ENCODE measurements around the gene KIF18B.

The KIF18B gene

DNA sequence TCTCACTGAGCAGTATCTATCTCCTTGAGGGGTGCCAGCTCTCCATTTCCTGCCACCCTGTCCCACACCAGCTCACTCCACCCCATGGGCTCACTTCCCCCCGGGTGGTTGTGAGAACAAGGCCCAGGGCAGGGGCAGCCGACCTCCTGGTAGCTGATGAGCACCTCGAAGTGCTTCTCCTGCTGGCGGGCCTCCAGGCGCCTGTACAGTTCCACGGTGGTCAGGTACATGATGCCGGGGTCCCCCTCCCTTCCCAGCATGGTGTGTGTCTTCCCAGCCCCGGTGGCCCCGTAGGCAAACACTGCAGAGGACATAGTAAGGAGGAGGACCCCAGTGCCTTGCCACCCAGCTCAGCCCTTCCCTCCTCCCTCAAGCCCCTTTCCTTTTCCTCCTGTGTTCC is 12.5 kb downstream of the KIF18B start:
- no peak for DNase-seq

DNA sequence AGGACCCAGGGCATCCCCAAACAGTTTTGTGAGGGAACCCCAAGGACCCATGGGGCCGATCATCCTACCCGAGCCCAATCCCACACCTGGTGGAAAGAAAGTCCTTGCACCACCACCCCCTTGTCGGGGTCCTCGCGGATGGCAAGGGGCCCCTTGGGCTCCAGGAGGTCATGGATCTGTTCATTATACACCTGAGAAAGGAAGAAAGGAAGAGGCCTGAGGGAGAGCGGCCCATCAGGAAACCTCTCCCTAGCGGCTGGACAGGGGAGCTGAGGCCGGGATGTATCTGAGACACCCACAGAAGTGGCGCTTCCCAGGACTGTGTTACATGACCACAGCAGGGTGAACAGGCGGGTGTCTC is 12.8 kb downstream of the KIF18B start:
- DNase-seq: no peak

- no peak for DNase-seq
Measured at GRCh38 chr17:44933824-44934744, 13.5 kb downstream of the KIF18B start.

DNA sequence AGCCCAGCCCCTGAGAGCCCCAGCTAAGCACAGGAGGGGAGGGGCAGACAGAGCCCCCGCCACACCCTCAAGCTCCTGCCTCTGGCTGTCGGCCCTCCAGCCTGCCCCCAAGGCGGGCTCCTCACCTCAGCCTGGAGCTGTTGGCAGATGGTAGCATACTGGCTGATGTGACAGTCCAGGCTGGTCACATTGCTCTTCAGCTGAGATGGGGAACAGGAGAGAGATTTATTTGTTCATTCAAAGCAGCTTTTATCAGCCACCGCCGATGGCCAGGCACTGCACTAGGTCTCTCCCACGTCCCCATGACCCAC is 14.8 kb downstream of the KIF18B start:
- DNase-seq: no peak

GRCh38 chr17:44932096-44932786 is 15.3 kb downstream of the KIF18B start:
- no peak for DNase-seq

DNA sequence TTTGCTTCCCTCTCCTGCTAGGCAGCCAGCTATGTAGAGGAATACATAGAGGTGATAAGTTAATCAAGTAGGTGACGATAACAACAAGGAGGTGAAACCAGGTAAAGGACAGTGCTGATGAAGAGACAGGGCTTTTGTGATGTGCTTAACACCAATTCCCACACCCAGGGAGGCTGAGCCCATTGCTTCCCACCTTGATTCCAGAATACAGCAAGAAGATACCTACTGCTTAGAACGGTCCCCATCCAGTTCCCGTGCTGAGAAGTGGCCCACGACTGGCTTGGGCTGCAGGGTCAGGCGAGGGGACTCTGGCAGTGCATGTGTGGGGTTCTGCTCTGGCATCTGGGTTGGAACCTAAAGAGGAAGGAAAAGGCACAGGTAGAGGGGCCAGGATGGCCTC is 16.2 kb downstream of the KIF18B start:
- no peak for DNase-seq

DNA sequence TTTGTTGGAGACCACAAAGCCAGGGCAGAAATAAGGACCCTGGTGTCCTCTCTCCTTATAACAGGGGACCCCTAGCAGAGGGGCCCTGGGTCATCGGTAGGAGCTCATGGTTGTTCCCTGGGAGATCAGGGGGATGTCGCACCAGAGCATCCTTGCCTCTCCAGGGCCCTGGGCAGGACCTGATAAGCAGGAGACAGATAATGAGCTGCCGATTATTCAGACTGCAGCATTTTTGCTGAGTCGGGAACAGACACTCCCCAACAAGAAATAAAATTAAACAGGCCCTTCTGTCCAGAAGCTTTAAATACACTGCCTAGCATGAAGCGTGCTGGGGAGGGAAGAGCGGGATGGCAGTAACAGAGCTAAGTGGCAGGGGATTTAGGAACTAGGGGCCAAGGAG is 16.9 kb downstream of the KIF18B start:
- DNase-seq: no peak

- no peak for DNase-seq
Measured at GRCh38 chr17:44928950-44929720, 18.4 kb downstream of the KIF18B start.

DNA sequence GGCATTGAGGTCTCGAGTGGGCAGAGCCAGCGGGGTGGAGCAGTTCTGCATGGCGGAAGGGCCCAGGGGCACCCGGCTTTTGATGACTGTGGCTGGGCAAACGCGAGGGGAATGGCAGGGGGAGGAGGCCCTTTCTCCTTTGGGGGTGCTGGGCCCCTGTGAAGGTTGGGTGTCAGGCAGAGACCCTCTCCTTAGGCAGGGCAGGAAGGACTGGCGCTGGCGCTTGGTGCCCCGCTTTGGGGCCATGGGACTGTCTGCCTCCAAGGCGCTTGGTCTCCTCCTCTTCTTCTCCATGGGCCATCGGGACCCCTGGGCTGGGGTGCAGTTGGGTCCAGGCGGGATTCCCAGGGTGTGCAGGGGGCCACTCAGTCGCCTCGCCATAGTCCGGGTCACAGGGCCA is 19.4 kb downstream of the KIF18B start:
- DNase-seq: no peak

- no peak for DNase-seq
Measured at GRCh38 chr17:44927696-44928095, 19.9 kb downstream of the KIF18B start.

- no peak for DNase-seq
Measured at GRCh38 chr17:44926821-44927525, 20.6 kb downstream of the KIF18B start.

DNA sequence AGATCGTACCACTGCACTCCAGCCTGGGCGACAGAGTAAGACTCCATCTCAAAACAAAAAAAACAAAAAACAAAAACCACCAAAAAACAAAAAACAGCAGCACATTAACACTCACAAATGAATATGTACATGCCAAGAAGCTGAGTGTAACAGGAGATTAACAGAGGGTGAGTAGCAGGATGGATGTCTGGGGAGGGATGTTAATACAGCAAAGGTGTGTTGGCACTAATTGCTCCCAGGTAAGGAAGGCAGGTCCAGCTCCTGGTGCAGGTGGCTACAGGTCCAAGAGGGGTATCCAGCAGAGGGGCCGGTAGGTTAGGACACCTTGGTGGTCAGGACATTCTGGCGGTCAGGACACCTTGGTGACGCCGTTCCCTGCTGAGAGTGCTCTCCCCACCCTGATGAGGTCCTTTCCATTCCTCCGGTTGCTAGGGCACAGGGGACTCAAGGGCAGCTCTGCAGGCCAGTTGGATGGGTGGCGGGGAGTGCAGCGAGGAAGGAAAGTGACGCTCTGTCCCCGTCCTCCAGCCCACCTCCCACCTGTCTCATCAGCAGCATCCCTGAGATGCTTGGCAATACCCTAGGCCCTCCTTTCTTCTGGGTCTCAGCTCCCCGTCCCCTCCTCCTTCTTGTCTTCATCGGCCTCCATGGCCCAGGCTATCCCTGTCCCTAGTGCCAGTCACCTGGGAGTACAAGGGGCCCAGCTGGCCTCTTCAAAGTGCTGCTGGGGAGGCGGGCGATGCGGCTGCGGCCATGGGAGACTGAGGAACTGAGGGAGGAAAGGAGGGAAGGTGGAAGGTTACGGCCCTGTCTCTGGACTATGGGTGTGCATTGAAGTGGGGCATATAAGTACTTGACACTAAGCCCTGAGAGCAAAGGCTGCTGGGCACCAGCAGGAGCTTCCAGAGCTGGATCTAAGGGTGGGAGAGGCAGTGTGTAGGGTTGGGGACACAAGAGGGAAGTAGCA is 21.6 kb downstream of the KIF18B start:
- DNase-seq: no peak

GRCh38 chr17:44924107-44924544 is 23.4 kb downstream of the KIF18B start:
- DNase-seq: no peak

DNA sequence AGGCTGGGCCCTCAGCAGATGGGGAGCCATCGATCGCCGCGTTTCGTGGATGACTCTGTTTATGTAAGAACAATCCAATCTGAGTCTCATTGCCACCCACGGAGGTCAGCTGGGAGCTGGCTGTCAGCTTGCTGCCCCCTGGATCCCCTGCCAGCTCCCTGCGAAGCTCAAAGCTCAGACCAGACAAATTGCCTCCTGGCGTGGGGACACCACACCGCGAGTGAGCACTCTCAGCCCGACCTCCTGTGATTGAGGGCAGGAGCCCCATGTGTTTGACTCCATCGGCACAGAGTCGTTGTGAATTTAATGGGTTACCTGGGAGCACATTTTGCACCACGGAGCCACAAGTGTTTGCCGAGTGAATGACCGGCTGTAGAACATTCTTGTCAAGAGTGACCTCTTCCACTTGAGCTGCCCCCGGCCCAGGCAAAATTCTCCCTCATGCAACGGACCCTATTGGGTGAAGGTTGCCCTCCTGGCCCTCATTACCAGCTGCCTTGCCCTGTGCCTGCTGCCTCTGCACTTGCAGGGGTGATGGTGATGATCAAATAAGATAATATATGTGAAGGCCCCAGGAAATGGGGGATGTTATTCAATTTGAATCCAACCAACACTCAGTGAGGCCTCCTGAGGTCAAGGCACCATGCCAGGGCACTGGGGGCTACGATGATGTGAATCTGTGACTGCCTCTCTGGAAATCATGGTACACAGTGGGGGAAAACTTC is 24.7 kb downstream of the KIF18B start:
- no peak for DNase-seq

- no peak for DNase-seq
Measured at GRCh38 chr17:44922136-44922535, 25.4 kb downstream of the KIF18B start.

DNA sequence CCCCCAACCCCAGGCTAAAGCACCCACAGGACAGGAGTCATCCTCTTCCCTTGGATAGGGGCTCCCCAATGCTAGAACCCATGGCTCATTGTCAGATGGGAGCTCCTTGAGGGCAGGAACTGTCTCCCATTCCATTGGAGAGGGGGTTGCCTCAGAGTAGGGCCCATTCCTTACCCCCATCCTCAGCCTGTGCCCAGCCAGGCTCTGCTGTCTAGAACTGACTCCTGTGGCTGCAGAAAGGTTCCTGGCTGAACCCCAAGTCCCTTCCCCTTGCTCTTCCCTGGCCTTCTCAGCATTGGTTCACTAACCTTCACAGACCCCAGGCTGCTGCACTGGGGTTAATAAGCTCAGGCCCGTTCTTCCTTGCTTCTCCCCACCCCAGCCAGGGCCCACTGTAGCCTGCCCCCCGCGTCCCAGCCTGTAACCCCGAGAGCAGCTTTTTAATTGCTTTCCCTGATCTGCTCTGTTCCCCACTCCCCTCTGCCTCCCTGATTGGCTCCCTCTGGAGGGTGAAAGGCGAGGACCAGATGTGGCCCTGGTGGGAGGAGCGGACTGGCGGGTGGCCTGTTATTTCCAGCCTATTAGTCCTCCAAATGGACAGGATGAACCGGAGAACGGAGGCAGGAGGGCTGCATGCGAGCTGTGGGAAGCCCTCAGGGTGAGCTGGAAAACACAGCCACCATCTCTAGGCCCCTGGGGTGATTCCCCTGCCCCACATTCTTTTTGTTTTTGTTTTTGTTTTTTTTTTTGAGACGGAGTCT is 26.3 kb downstream of the KIF18B start:
- no peak for DNase-seq

DNA sequence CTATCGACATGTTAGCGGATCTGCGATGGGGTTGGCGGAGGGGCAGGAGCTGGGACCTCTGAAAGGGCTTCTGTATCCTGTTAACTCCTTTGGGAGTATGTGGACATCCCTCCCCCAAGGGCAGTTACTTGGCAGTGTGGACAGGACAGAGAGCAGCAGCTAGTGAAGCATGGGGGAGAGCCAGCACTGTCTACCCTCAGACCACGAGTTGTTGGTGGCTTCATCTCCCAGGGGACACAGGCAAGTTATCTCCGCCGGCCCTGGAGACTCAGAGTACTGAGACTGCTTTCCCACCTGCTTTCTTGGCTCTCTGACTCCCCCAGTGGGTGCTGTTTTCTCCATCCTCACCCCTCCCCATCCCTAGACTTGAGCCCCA is 27.0 kb downstream of the KIF18B start:
- no peak for DNase-seq

DNA sequence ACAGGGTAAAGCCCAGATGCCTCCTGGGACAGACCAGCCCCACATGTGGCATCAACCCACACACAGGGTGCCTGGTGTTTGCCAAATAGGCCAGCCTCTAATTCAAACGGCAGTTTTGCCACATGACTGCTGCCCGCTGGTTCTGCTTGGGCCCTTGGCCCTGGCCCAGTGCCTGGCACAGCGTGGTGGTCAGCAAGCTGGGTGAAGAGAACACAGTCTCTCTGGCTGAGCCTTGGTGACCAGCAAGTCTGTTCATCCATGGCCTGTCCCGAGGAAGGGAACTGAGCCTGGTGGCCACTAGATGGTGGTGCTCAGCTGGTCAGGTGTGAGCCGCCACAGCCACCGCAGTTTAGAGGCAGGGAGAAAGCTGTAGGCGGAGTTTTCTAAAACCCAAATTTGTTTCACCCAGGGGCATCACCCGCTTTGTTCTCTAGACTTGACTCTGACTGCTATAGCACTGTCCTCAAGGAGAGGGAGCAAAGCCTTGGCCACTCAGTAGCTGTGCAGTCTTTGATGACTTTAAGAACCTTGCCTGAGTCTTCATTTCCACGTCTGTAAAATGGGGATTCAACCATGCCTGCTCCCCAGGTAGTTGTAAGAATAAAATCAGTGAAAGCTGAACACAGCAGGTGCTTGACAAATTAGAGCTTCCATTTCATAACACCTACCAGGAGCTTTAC is 27.5 kb downstream of the KIF18B start:
- DNase-seq: peak; percentile 61 to 70

DNA sequence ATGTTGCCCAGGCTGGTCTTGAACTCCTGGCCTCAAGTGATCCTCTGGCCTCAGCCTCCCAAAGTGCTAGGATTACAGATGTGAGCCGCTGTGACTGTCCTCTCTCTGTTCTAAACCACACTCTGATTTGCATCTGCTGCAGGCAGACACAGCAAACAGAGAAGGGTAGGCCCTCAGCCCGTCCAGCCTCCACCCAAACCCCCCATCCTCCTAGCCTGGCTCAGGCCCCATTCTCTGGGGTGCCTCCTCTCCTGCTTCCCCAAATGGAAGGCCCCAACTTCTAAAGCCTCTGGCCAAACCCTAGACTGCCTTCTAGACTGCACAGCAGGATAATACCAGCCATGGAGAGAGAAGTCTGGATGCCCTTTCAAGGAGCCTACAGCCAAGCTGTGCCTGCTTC is 28.2 kb downstream of the KIF18B start:
- DNase-seq: no peak

- DNase-seq: no peak
Measured at GRCh38 chr17:44918006-44918405, 29.6 kb downstream of the KIF18B start.
